Subcutaneous abdominal adipose tissue (tissue), 5 donors: Measurements from ENCODE around the gene KMT2D.

Source experiments
- H3K27ac ChIP-seq: one replicate; pipeline ENCODE4 v1.7.0; 2013; ENCODE audit warnings: low read depth, mild to moderate bottlenecking, inconsistent platforms, low read length, moderate library complexity
- H3K27me3 ChIP-seq, 5 donors: one replicate each; pipeline ENCODE4 v1.7.0; 2013; ENCODE audit warnings: low read length in 5 of 5, inconsistent platforms in 1 of 5; ENCODE audit not compliant: control insufficient read depth in 5 of 5, insufficient read depth in 4 of 5
- H3K36me3 ChIP-seq, 5 donors: one replicate each; pipeline ENCODE4 v1.7.0; 2013; ENCODE audit warnings: low read length in 5 of 5; ENCODE audit not compliant: control insufficient read depth in 5 of 5, insufficient read depth in 5 of 5
- H3K4me1 ChIP-seq, 5 donors: one replicate each; pipeline ENCODE4 v1.7.0; 2013; ENCODE audit warnings: low read length in 5 of 5, mild to moderate bottlenecking in 3 of 5, moderate library complexity in 1 of 5; ENCODE audit not compliant: control insufficient read depth in 5 of 5, insufficient read depth in 5 of 5
- H3K4me3 ChIP-seq, 5 donors: one replicate each; pipeline ENCODE4 v1.7.0; 2013; ENCODE audit warnings: low read length in 5 of 5, low read depth in 1 of 5
- H3K9ac ChIP-seq, 5 donors: one replicate each; pipeline ENCODE4 v1.7.0; 2013; ENCODE audit warnings: low read length in 5 of 5, mild to moderate bottlenecking in 4 of 5, moderate library complexity in 3 of 5
- H3K9me3 ChIP-seq, 5 donors: one replicate each; pipeline ENCODE4 v1.7.0; 2013; ENCODE audit warnings: low read length in 5 of 5; ENCODE audit not compliant: control insufficient read depth in 5 of 5
- donor health status: healthy.
- donor health status: healthy.
- donor health status: healthy.
- donor health status: healthy.
- donor health status: healthy.

KMT2D gene

GRCh38 chr12:49028666-49029275 lies 31.8 kb downstream of the KMT2D start:
- H3K27me3 ChIP-seq, result no peaks in the 10 kb centered on the region
- H3K4me3 ChIP-seq, result no peak overlapping the region
- no peak overlapping the region for H3K9ac ChIP-seq
- H3K36me3 ChIP-seq, result peaks cover 12 to 96% (median 91%) of the 10 kb centered on the region in 5 donors
- no peaks in the 10 kb centered on the region for H3K4me1 ChIP-seq
- H3K9me3 ChIP-seq, result no peaks in the 10 kb centered on the region
- no peak overlapping the region for H3K27ac ChIP-seq

GRCh38 chr12:49027846-49028555 lies 32.6 kb downstream of the KMT2D start:
- Histone ChIP-seq H3K36me3 (peaks cover 12 to 96% (median 90%) of the 10 kb centered on the region in 5 donors), H3K9me3 (no peaks in the 10 kb centered on the region), H3K27ac (no peak overlapping the region), H3K27me3 (no peaks in the 10 kb centered on the region), H3K4me3 (no peak overlapping the region), H3K9ac (no peak overlapping the region), H3K4me1 (no peaks in the 10 kb centered on the region)

- Histone ChIP-seq H3K9me3 (no peaks in the 10 kb centered on the region), H3K27ac (no peak overlapping the region), H3K9ac (no peak overlapping the region), H3K36me3 (peaks cover 12 to 96% (median 90%) of the 10 kb centered on the region in 5 donors), H3K4me3 (no peak overlapping the region), H3K27me3 (no peaks in the 10 kb centered on the region), H3K4me1 (no peaks in the 10 kb centered on the region)
These were observed 33.7 kb downstream of the KMT2D start for GRCh38 chr12:49026678-49027480.

GRCh38 chr12:49026101-49026500 lies 34.5 kb downstream of the KMT2D start:
- Histone ChIP-seq H3K27ac (no peak overlapping the region), H3K27me3 (no peaks in the 10 kb centered on the region), H3K4me1 (no peaks in the 10 kb centered on the region), H3K4me3 (no peak overlapping the region), H3K36me3 (peaks cover 12 to 95% (median 91%) of the 10 kb centered on the region in 5 donors), H3K9me3 (no peaks in the 10 kb centered on the region), H3K9ac (no peak overlapping the region)

GRCh38 chr12:49025463-49025862 lies 35.1 kb downstream of the KMT2D start:
- no peaks in the 10 kb centered on the region for H3K4me1 ChIP-seq
- H3K9ac ChIP-seq, result no peak overlapping the region
- peaks cover 12 to 95% (median 88%) of the 10 kb centered on the region in 5 donors for H3K36me3 ChIP-seq
- no peaks in the 10 kb centered on the region for H3K9me3 ChIP-seq
- H3K27me3 ChIP-seq, result no peaks in the 10 kb centered on the region
- no peak overlapping the region for H3K4me3 ChIP-seq
- H3K27ac ChIP-seq, result no peak overlapping the region

- H3K27me3 ChIP-seq, result no peaks in the 10 kb centered on the region
- no peak overlapping the region for H3K27ac ChIP-seq
- H3K36me3 ChIP-seq, result peaks cover 12 to 88% (median 83%) of the 10 kb centered on the region in 5 donors
- H3K9ac ChIP-seq, result no peak overlapping the region
- no peaks in the 10 kb centered on the region for H3K9me3 ChIP-seq
- no peak overlapping the region for H3K4me3 ChIP-seq
- H3K4me1 ChIP-seq, result peaks cover 0 to 3% (median under 1%) of the 10 kb centered on the region in 5 donors
These were observed 36.1 kb downstream of the KMT2D start for GRCh38 chr12:49024543-49024942.

- Histone ChIP-seq H3K9ac (no peak overlapping the region), H3K4me1 (peaks cover 0 to 9% (median 4%) of the 10 kb centered on the region in 5 donors), H3K27me3 (no peaks in the 10 kb centered on the region), H3K9me3 (no peaks in the 10 kb centered on the region), H3K27ac (no peak overlapping the region), H3K36me3 (peaks cover 12 to 82% (median 76%) of the 10 kb centered on the region in 5 donors), H3K4me3 (no peak overlapping the region)
These were observed 36.8 kb downstream of the KMT2D start for GRCh38 chr12:49023812-49024211.

- Histone ChIP-seq H3K9ac (no peak overlapping the region), H3K4me1 (peaks cover 0 to 14% (median 9%) of the 10 kb centered on the region in 5 donors), H3K9me3 (no peaks in the 10 kb centered on the region), H3K4me3 (no peak overlapping the region), H3K27ac (no peak overlapping the region), H3K36me3 (peaks cover 9 to 71% (median 64%) of the 10 kb centered on the region in 5 donors), H3K27me3 (no peaks in the 10 kb centered on the region)
These were observed 37.9 kb downstream of the KMT2D start for GRCh38 chr12:49022558-49023178.

GRCh38 chr12:49021292-49021915 lies 39.2 kb downstream of the KMT2D start:
- Histone ChIP-seq H3K9ac (no peak overlapping the region), H3K9me3 (no peaks in the 10 kb centered on the region), H3K36me3 (peaks cover 9 to 58% (median 52%) of the 10 kb centered on the region in 5 donors), H3K4me3 (no peak overlapping the region), H3K27me3 (no peaks in the 10 kb centered on the region), H3K27ac (no peak overlapping the region), H3K4me1 (peaks cover 0 to 21% (median 18%) of the 10 kb centered on the region in 5 donors)
